Hepatocyte (in vitro differentiated cells): ENCODE measurements around the gene C1orf141.

Source experiments
- EZH2 ChIP-seq: fragments of 200-600 bp; sonication (generic); IDR thresholded peaks from 2 replicates; pipeline ENCODE4 v1.6.1; 2016; ENCODE audit warnings: antibody characterized with exemption, mild to moderate bottlenecking, borderline replicate concordance
- EZH2phosphoT487 ChIP-seq: fragments of 200-600 bp; sonication (generic); IDR thresholded peaks from one replicate; pipeline ENCODE4 v1.6.1; 2018; ENCODE audit warnings: antibody characterized with exemption, mild to moderate bottlenecking, low read depth, moderate library complexity; ENCODE audit not compliant: unreplicated experiment, severe bottlenecking
- TF ChIP-seq, protein P1 (sequence below): fragments of 200-600 bp; sonication (generic); IDR thresholded peaks from 2 replicates; pipeline ENCODE4 v1.5.1; 2016; ENCODE audit warnings: antibody characterized with exemption, mild to moderate bottlenecking; ENCODE audit not compliant: poor library complexity

DNA sequence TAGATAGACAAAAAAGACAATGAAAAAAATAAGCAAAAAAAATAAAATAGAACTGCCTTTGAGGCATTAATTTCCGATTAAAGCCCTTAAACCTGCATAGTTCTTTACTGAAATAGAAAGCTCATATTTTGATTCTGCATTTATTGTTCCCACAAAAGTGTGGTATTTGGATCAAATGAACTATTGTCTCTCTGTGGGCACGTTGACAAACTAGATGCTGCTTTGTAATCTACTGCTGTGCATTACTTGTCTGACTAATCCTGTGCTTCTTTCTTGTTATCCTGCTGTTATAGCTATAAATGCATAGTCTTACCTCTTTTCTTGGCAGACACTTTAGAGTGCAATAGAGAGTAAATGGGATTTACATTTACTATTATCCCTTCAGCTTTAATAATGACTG, 49.4 kb downstream of the C1orf141 start:
- TF ChIP-seq, protein P1, sequence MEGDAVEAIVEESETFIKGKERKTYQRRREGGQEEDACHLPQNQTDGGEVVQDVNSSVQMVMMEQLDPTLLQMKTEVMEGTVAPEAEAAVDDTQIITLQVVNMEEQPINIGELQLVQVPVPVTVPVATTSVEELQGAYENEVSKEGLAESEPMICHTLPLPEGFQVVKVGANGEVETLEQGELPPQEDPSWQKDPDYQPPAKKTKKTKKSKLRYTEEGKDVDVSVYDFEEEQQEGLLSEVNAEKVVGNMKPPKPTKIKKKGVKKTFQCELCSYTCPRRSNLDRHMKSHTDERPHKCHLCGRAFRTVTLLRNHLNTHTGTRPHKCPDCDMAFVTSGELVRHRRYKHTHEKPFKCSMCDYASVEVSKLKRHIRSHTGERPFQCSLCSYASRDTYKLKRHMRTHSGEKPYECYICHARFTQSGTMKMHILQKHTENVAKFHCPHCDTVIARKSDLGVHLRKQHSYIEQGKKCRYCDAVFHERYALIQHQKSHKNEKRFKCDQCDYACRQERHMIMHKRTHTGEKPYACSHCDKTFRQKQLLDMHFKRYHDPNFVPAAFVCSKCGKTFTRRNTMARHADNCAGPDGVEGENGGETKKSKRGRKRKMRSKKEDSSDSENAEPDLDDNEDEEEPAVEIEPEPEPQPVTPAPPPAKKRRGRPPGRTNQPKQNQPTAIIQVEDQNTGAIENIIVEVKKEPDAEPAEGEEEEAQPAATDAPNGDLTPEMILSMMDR: no peak
- TF ChIP-seq EZH2: no peak
- TF ChIP-seq EZH2phosphoT487: no peak
